NCI-H1417 (cell line): Measurements from ENCODE around the gene TM9SF4.
"Not testable (repeated sequence)": the region's sequence is repeated elsewhere in the genome, so short reads cannot be mapped to it uniquely, and the experiment has no call there.

Experiments
- DNase-seq, 3 experiments: peaks; one replicate each; lab custom pipeline; 2025; lab: John Stamatoyannopoulos, UW

The TM9SF4 gene

GRCh38 chr20:32190616-32191415 is 81.3 kb downstream of the TM9SF4 start:
- peak; percentile 15 to 64 (median 47) for DNase-seq

DNA sequence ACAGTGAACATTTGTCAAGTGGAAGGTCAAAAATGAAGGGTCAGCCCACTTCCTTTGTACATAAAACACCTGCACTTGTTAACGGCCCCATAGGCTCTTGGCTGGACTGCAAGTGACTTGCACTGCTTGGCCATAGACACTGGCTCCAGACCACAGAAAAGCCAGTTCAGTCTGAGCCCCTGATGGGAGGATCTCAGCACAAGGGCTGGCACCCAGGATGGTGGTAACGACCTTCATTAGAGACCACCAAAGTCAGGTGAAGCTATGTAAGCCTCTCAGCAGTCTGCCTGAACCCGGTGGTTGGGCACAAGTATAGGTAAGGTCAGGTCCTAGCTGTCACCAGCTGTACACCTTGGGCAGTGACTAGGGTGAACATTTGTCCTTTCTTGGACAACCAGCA is 81.9 kb downstream of the TM9SF4 start:
- no peak for DNase-seq

DNA sequence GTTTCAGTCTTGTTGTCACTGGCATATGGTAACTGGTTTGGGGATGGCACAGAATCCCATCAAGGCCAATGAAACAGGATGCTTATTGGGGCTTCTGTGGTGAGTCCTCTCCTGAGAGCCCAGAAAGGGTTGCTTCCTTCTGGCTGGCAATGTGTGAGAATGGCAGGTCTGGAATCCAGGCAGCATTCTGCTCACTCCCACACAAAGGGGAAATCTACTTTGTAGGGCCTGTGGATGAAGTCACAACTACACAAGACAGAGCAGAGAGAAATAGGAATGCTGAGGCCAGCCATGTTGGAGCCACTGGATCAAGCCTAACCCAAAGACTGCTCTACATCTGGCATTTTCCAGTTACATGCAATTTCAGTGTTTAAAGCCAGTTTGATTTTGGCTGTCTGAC is 82.4 kb downstream of the TM9SF4 start:
- DNase-seq: no peak

DNA sequence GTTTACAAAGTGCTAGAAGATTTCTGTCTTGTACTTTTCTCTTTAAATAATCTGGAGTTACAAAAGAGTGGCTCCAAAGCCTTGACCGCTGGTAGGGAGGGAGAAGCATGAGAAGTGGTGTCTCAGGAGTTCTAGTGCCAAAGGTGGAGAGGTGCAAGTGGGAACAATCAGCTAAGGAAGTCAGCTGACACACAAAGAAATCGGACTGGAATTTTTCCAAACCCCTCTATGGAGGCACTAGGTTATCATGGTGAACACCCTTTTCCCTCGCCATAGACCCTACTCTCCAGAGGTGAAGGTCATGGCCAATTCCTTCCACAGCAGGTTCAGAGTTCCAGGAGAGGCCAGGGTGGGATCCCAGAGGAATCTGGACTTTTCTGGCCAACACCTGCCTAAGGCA is 83.2 kb downstream of the TM9SF4 start:
- no peak for DNase-seq

- not testable (repeated sequence) for DNase-seq
These were observed 83.8 kb downstream of the TM9SF4 start for GRCh38 chr20:32193336-32193735.

DNA sequence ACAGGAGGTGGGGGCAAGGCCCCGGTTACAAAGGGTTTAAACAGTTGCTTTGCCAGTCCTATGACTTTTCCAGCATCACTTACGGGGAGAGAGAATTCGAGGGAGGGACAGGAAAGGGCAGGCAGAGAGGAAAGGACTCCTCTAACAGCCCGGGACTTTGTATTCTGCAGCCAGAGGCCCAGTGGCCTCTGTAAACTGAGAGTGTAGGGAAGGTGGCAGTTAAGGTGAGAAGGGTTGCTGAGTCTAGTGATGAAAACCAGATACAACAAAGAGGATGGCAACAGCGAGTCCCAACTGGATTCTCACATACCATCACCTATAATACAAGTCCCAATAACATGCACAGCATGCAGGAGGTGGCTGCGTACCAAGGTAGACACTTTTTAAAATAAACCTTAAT is 84.5 kb downstream of the TM9SF4 start:
- no peak for DNase-seq

DNA sequence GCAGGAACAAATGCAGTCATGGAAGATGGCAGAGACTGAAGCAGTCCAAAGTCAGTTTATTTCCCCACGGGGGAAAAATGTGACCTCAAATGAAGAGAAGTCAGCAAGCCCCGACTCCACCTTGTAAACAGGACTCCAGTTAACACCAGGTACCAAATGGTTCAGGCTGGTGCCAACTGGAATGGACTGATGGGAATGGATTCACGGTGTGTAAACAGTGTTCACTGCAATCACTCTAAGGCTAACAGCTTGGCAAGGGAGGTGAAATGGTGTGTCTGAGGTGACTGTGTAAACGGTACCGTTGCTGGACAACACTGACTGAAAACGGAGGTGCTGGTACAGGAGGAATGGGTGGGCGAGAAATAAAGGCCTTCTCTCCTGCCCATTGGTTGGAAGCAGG is 86.1 kb downstream of the TM9SF4 start:
- DNase-seq: no peak

DNA sequence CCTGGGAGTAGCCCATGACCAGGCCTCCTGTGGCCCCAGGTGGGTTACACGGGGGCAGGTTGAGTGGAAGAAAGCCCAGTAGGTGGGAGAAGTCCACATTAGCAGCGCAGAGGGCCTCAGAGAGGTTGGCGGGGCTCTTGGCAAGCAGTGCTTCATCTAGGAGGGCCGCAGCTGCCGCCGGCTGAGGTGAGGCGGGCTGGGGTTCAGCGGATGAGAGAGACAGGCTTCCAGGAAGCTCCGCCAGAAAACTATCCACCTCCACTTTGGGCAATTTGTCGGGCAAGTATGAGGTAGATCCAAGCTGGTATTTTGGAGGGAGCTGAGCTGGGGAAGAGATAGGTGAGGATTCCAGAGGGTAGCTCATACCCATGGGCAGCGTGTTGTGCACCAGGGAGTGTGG is 87.1 kb downstream of the TM9SF4 start:
- not testable (repeated sequence) for DNase-seq

- not testable (repeated sequence) for DNase-seq
These were observed 87.6 kb downstream of the TM9SF4 start for GRCh38 chr20:32197136-32197535.

GRCh38 chr20:32199006-32199405 is 89.5 kb downstream of the TM9SF4 start:
- no peak for DNase-seq

DNA sequence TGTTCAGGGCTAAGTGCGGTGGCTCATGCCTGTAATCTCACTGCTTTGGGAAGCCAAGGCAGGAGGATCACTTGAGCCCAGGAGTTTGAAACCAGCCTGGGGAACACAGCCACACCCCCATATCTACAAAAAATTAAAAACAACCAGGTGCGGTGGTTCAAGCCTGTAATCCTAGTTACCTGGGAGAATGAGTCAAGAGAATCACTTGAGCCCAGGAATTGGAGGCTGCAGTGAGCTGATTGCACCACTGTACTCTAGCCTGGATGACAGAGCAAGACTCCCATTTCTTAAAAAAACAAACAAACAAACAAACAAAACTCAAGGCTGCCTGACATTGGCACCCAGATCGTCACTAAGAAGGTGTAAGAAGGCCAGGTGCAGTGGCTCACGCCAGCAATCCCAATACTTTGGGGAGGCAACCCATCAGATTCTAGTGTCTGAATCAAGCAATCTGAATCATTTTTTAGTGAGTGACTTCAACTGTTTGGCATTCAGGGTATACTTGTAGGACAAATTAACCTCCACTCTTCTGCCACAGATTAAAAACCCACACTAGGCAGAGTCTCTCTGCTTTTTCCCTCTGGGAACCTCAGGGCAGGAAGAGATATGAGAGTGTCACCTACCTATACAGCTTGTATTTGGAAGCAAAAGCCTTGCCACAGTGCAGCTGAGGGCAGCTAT is 91.9 kb downstream of the TM9SF4 start:
- no peak for DNase-seq

DNA sequence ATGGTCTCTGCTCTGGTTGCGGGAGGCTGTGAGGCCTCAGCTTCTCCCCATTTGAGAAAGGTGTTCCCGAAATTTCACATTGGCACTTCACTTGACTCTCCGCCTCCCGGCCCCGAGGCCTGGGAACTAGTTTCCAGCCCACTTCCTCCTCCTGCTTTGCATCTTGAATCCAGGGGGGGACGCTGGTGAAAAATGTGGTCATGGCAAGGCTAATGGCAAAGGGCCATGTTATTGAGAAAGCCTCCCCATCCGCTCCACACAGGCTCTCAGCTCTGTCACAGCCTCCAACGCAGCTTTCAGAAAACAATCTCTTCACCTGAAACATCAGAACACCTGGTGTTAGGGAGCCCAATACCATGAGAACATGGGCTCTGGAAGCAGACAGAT is 92.5 kb downstream of the TM9SF4 start:
- no peak for DNase-seq

- peak in 2 of 3 experiments; percentile 56 to 80 for DNase-seq
These were observed 94.1 kb downstream of the TM9SF4 start for GRCh38 chr20:32203356-32204204.

DNA sequence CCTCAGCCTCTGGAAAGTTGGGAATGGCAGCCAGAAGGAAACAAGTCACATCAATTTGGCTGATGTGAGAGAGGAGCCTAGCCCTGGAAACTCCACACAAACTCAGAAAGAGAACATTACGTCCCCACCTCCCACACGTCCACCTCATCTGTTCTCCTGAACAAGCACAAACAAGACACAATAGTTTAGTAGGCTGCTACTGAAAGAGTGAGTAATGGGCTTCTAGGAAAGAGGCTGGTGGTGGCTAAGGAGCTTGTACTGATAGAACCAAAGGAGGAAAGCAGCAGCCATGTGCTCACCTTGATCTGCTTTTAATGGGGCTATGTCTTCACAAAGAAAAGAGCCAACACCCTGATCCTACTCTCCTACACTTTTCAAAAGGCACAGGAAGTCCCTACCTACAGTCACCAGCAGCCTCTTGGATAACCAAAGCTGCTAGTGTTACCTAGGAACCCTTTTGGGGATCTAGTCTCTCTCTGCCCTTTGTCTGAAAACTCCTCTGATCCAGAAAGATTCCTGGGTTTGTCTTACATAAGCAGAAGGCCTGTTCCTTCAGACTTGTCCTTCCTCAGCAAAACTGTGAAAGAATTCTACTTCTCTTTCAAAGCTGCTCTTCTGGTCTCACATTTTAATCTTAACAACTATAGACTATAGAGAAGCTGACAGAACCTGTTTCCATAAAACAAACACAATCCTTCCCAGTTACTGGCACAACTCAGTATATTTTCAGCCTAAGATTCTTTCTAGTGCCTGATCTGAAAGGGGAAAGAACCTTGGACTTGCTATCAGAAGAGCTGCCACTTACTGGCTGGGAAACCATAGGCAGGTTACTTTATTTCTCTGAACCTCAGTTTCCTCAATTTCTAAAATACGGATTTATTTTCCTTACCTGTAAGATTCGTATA is 94.9 kb downstream of the TM9SF4 start:
- DNase-seq: no peak

GRCh38 chr20:32205110-32205842 is 95.8 kb downstream of the TM9SF4 start:
- DNase-seq: no peak

- DNase-seq: no peak
These were observed 96.6 kb downstream of the TM9SF4 start for GRCh38 chr20:32205843-32206759.

- peak in 1 of 3 experiments; percentile 56 for DNase-seq
These were observed 97.5 kb downstream of the TM9SF4 start for GRCh38 chr20:32206760-32207625.

- DNase-seq: peak; percentile 91 to 95 (median 94)
These were observed 98.3 kb downstream of the TM9SF4 start, which contains the start of the genes PLAGL2 and POFUT1 for GRCh38 chr20:32207626-32208498. Gene PLAGL2, minus strand, starts transcription at chr20:32207743. Its CDS starts 5,565 bp downstream, at chr20:32202178. Gene POFUT1, plus strand, starts transcription at chr20:32207880. Its CDS starts 62 bp downstream, at chr20:32207942.
